ENCODE measurements around the gene TMCO4. TPM values are rescaled to one million over a fixed set of nuclear protein-coding genes. Genes with fewer than 3 reads are reported as not detected.

Gene TMCO4
- total and polyA plus RNA-seq, 10 of the 15 experiments (the other 5 are each of a cell fraction or from before 2014, with no cell fraction given), result 2.4 to 20.8 (median 13.0) TPM

DNA sequence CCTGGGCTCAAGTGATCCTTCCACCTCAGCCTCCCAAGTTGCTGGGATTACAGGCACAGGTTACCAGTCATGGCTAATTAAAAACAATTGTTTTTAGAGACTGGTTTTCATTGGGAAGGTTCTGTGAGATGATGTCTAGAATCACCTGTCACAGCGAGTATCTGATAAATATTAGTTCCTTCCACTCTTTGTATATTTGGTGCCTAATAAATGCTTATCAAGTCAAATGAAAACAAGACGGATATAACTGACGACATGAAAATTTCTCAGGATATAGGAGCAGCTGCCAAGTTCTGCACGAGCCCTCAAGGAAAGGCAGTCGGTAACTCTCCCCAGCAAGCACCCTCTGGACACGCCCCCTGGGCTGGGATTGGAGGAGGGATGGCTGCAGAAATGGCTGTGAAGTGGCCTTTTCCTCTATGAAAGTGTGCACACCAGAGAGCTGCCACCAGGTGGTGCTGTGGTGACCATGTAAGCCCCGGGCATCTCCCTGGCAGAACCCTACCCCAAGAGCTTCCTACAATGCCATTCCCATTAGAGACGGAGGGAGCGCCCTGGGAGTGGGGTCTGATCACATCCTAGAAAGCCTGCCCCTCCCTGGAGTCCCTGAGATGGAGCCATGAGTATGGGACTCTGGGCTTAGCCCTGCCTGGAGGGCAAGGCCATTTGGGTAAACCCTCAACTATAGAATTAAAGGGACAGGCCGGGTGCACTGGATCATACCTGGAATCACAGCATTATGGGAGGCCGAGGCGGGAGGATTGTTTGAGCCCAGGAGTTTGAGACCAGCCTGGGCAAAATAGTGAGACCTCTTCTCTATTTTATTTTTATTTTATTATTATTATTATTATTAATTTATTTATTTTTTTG is 84.1 kb downstream of the TMCO4 start:
- WGBS (ENCODE audit: insufficient coverage, insufficient replicate concordance, low lambda C conversion rate, missing lambda C conversion rate), result 29% methylated on average over 12 of the region's 12 CpGs
- Histone ChIP-seq H3K27me3 (replicated peaks in 1 of 2; ENCODE audit: control insufficient read depth in 2 of 2, insufficient read depth in 2 of 2, low read length in 1 of 2) (no peaks in the 10 kb centered on the region), H3K9ac (ENCODE audit: control insufficient read depth, insufficient read depth, low read length) (no peak overlapping the region), H3K36me3 (ENCODE audit: control insufficient read depth in 2 of 2, insufficient read depth in 2 of 2, low read length in 1 of 2) (no peaks in the 10 kb centered on the region), H3K79me2 (ENCODE audit: control insufficient read depth, insufficient read depth, low read length) (no peaks in the 10 kb centered on the region), H3K9me3 (replicated peaks; ENCODE audit: control insufficient read depth, insufficient read depth, low read length) (no peaks in the 10 kb centered on the region), H3K4me1 (ENCODE audit: control insufficient read depth, insufficient read depth, low read length) (peaks cover 22% of the 10 kb centered on the region), H2AFZ (ENCODE audit: control insufficient read depth, low read depth, low read length) (peak overlapping the region; percentile 63), H3K4me3 (no peak overlapping the region), H3K4me2 (ENCODE audit: control insufficient read depth, insufficient read depth) (no peak overlapping the region), H3K27ac (ENCODE audit: control insufficient read depth, insufficient read depth) (no peak overlapping the region), H4K20me1 (ENCODE audit: control insufficient read depth, insufficient read depth) (no peaks in the 10 kb centered on the region)
- in situ Hi-C loops (cut with MboI) (no loop called here), intact Hi-C loops (cut with micrococcal nuclease; ENCODE audit: unreplicated experiment) (loop anchor here (1.0 kb wide), 1 partner anchor 96 kb away; no protein-coding TSS in a partner anchor)
- ChIA-PET CTCF (interaction anchor here (0.6 to 6.6 kb wide), 18 partner anchors 8 to 746 kb away, joined by 3 to 57 read pairs (median 6); partner anchors contain the start of gene OTUD3), POLR2A (no interaction called here), SMC1A (ENCODE audit: uncharacterized antibody, unreplicated experiment) (interaction anchor here (0.9 to 2.8 kb wide), 6 partner anchors 9 to 98 kb away, joined by 3 to 11 read pairs (median 4); no protein-coding TSS in a partner anchor), RAD21 (ENCODE audit: unreplicated experiment) (interaction anchor here (0.6 to 1.7 kb wide), 6 partner anchors 54 to 347 kb away, joined by 3 to 10 read pairs (median 4); no protein-coding TSS in a partner anchor)
- TF ChIP-seq IKZF1 (conservative IDR thresholded peaks at IDR 0.05), result peak; percentile 48; the same call in 1 of the 2 replicates
- TF ChIP-seq ATF7 (IDR thresholded peaks at IDR 0.05; ENCODE audit: low read depth), result no peak
- TF ChIP-seq EED (IDR thresholded peaks at IDR 0.05; ENCODE audit: low read depth), result peak; percentile 42
- TF ChIP-seq, protein P1, sequence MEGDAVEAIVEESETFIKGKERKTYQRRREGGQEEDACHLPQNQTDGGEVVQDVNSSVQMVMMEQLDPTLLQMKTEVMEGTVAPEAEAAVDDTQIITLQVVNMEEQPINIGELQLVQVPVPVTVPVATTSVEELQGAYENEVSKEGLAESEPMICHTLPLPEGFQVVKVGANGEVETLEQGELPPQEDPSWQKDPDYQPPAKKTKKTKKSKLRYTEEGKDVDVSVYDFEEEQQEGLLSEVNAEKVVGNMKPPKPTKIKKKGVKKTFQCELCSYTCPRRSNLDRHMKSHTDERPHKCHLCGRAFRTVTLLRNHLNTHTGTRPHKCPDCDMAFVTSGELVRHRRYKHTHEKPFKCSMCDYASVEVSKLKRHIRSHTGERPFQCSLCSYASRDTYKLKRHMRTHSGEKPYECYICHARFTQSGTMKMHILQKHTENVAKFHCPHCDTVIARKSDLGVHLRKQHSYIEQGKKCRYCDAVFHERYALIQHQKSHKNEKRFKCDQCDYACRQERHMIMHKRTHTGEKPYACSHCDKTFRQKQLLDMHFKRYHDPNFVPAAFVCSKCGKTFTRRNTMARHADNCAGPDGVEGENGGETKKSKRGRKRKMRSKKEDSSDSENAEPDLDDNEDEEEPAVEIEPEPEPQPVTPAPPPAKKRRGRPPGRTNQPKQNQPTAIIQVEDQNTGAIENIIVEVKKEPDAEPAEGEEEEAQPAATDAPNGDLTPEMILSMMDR (IDR thresholded peaks at IDR 0.05 in 2 of 3, conservative IDR thresholded peaks at IDR 0.05 in 1 of 3; ENCODE audit: control insufficient read depth in 2 of 3, extremely low read depth in 1 of 3, insufficient read depth in 1 of 3, low read depth in 3 of 3, low read length in 3 of 3), result peak; percentile 85 to 91 (median 87)
- peak; percentile 75 for TF ChIP-seq YY1 (IDR thresholded peaks at IDR 0.05; ENCODE audit: low read depth, low read length)
- peak; percentile 63 for TF ChIP-seq SMC3 (IDR thresholded peaks at IDR 0.05; ENCODE audit: borderline replicate concordance, low read length)
- no peak for TF ChIP-seq NRF1 (conservative IDR thresholded peaks at IDR 0.05; ENCODE audit: low read depth, low read length)
- TF ChIP-seq PAX5 (IDR thresholded peaks at IDR 0.05; ENCODE audit: borderline replicate concordance, low read depth, low read length), result peak; percentile 38; the same call in 1 of the 2 replicates
- TF ChIP-seq RB1 (IDR thresholded peaks at IDR 0.05; ENCODE audit: borderline replicate concordance), result 0 out of 2 replicates have a peak, but pooled peaks have one; percentile 26
- peak; percentile 88 for TF ChIP-seq NFYB (IDR thresholded peaks at IDR 0.05; ENCODE audit: insufficient read depth, low read depth, low read length)
- TF ChIP-seq RAD21 (IDR thresholded peaks at IDR 0.05; ENCODE audit: insufficient read depth, low read depth, low read length), result peak; percentile 63
- ATAC-seq (peak; percentile 89), FAIRE-seq (peak; percentile 66), DNase-seq (ENCODE audit: low read depth, low spot score) (peak; percentile 66)
- no TSS peak for BruUV-seq (replicated peaks)
